ENCODE results near the gene CCDC154.

CCDC154 gene

GRCh38 chr16:1465567-1465915, 21.2 kb upstream of the CCDC154 start:
- intact Hi-C loops (cut with DNase I; ENCODE audit: low total_unique reads): no loop called here
- H3K4me1 ChIP-seq: peaks cover 0 to 3% (median 2%) of the 10 kb centered on the region in 4 donors
- DNase-seq: no peak
- no peaks in the 10 kb centered on the region for H3K9me3 ChIP-seq
- H3K36me3 ChIP-seq: peaks cover 10 to 46% (median 14%) of the 10 kb centered on the region in 3 donors
- H3K4me3 ChIP-seq: no peak overlapping the region
- no peak overlapping the region for H3K27ac ChIP-seq
- no peak for TF ChIP-seq CTCF (IDR thresholded peaks at IDR 0.05)
- H3K27me3 ChIP-seq: no peaks in the 10 kb centered on the region

- H3K4me3 ChIP-seq: no peak overlapping the region
- no peak for TF ChIP-seq CTCF (IDR thresholded peaks at IDR 0.05)
- peaks cover 15 to 51% (median 18%) of the 10 kb centered on the region in 3 donors for H3K36me3 ChIP-seq
- intact Hi-C loops (cut with DNase I; ENCODE audit: low total_unique reads): loop anchor here (5.0 kb wide), 1 partner anchor 702 kb away; no protein-coding TSS in a partner anchor
- no peaks in the 10 kb centered on the region for H3K4me1 ChIP-seq
- no peaks in the 10 kb centered on the region for H3K9me3 ChIP-seq
- H3K27ac ChIP-seq: no peak overlapping the region
- no peak for DNase-seq
- H3K27me3 ChIP-seq: no peaks in the 10 kb centered on the region
These were observed 20.7 kb upstream of the CCDC154 start for GRCh38 chr16:1464894-1465566.

- no peaks in the 10 kb centered on the region for H3K4me1 ChIP-seq
- peaks cover 18 to 55% (median 18%) of the 10 kb centered on the region in 3 donors for H3K36me3 ChIP-seq
- H3K27ac ChIP-seq: no peak overlapping the region
- H3K4me3 ChIP-seq: no peak overlapping the region
- DNase-seq: no peak
- H3K9me3 ChIP-seq: no peaks in the 10 kb centered on the region
- no peaks in the 10 kb centered on the region for H3K27me3 ChIP-seq
- no peak for TF ChIP-seq CTCF (IDR thresholded peaks at IDR 0.05)
- intact Hi-C loops (cut with DNase I; ENCODE audit: low total_unique reads): loop anchor here (5.0 kb wide), 1 partner anchor 703 kb away; no protein-coding TSS in a partner anchor
These were observed 20.0 kb upstream of the CCDC154 start for GRCh38 chr16:1464196-1464893.

- Histone ChIP-seq H3K27me3 (no peaks in the 10 kb centered on the region), H3K4me3 (no peak overlapping the region), H3K27ac (no peak overlapping the region), H3K36me3 (peaks cover 33 to 84% (median 45%) of the 10 kb centered on the region in 3 donors), H3K9me3 (no peaks in the 10 kb centered on the region), H3K4me1 (no peaks in the 10 kb centered on the region)
- no peak for TF ChIP-seq CTCF (IDR thresholded peaks at IDR 0.05)
- intact Hi-C loops (cut with DNase I; ENCODE audit: low total_unique reads): loop anchor here (5.0 kb wide), 1 partner anchor 706 kb away; no protein-coding TSS in a partner anchor
- DNase-seq: no peak
These were observed 16.8 kb upstream of the CCDC154 start for GRCh38 chr16:1461146-1461545.

GRCh38 chr16:1460602-1461138, 16.3 kb upstream of the CCDC154 start:
- Histone ChIP-seq H3K36me3 (peaks cover 36 to 84% (median 50%) of the 10 kb centered on the region in 3 donors), H3K9me3 (no peaks in the 10 kb centered on the region), H3K27me3 (no peaks in the 10 kb centered on the region), H3K4me3 (no peak overlapping the region), H3K27ac (no peak overlapping the region), H3K4me1 (no peaks in the 10 kb centered on the region)
- TF ChIP-seq CTCF (IDR thresholded peaks at IDR 0.05): no peak
- intact Hi-C loops (cut with DNase I; ENCODE audit: low total_unique reads): loop anchor here (5.0 kb wide), 1 partner anchor 707 kb away; no protein-coding TSS in a partner anchor
- DNase-seq: no peak
